Measurements from ENCODE around the gene FCN2.

DNA sequence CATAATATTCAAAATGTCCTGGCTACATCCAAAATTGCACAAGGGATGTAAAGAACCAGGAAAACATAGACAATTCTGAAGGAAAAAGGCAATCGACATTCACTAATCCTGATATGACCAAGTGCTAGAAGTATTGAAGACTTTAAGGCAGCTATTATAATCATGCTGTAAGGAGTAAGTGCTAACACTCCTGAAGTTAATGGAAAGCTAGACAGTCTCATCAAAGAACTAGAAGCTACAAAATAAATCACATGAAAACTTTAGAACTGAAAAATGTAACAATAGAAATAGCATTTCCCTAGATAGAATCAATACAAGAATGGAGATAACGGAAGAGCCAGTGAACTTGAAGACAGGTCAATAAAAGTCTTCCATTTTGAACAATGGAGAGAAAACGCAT is 18.6 kb downstream of the FCN2 start:
- TF ChIP-seq, protein P1, sequence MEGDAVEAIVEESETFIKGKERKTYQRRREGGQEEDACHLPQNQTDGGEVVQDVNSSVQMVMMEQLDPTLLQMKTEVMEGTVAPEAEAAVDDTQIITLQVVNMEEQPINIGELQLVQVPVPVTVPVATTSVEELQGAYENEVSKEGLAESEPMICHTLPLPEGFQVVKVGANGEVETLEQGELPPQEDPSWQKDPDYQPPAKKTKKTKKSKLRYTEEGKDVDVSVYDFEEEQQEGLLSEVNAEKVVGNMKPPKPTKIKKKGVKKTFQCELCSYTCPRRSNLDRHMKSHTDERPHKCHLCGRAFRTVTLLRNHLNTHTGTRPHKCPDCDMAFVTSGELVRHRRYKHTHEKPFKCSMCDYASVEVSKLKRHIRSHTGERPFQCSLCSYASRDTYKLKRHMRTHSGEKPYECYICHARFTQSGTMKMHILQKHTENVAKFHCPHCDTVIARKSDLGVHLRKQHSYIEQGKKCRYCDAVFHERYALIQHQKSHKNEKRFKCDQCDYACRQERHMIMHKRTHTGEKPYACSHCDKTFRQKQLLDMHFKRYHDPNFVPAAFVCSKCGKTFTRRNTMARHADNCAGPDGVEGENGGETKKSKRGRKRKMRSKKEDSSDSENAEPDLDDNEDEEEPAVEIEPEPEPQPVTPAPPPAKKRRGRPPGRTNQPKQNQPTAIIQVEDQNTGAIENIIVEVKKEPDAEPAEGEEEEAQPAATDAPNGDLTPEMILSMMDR (IDR thresholded peaks at IDR 0.05): no peak
- TF ChIP-seq EZH2phosphoT487 (IDR thresholded peaks at IDR 0.05): no peak
- TF ChIP-seq EZH2 (IDR thresholded peaks at IDR 0.05): no peak

Data from neural progenitor cell (in vitro differentiated cells).